Measurements from ENCODE around the gene GDPD1.
"Not testable (repeated sequence)": the region's sequence is repeated elsewhere in the genome, so short reads cannot be mapped to it uniquely, and the experiment has no call there.

GDPD1 gene
- 3.1 to 7.2 (median 3.7) reads per million in 4 experiments for total RNA-seq

GRCh38 chr17:59220328-59221158, at the start of gene GDPD1:
Gene GDPD1 (plus strand): TSS chr17:59220511. CDS start chr17:59220610, 99 bp downstream.
- peak; percentile 93 for DNase-seq

GRCh38 chr17:59172436-59173004, 47.8 kb upstream of the GDPD1 start:
- DNase-seq = no peak

- no peak for DNase-seq
These were observed 45.6 kb upstream of the GDPD1 start for GRCh38 chr17:59174671-59175070.

GRCh38 chr17:59175076-59175475, 45.2 kb upstream of the GDPD1 start:
- no peak for DNase-seq

GRCh38 chr17:59178266-59178985, 41.9 kb upstream of the GDPD1 start:
- no peak for DNase-seq

GRCh38 chr17:59179601-59180000, 40.7 kb upstream of the GDPD1 start:
- DNase-seq = not testable (repeated sequence)

GRCh38 chr17:59180626-59181025, 39.7 kb upstream of the GDPD1 start:
- no peak for DNase-seq

GRCh38 chr17:59181481-59181880, 38.8 kb upstream of the GDPD1 start:
- no peak for DNase-seq

- DNase-seq = no peak
These were observed 34.3 kb upstream of the GDPD1 start for GRCh38 chr17:59185997-59186396.

- no peak for DNase-seq
These were observed 33.5 kb upstream of the GDPD1 start for GRCh38 chr17:59186850-59187249.

- no peak for DNase-seq
These were observed 29.5 kb upstream of the GDPD1 start for GRCh38 chr17:59190806-59191205.

- no peak for DNase-seq
These were observed 26.9 kb upstream of the GDPD1 start for GRCh38 chr17:59193336-59193862.

GRCh38 chr17:59199398-59199797, 20.9 kb upstream of the GDPD1 start:
- no peak for DNase-seq

GRCh38 chr17:59202320-59202719, 18.0 kb upstream of the GDPD1 start:
- DNase-seq = no peak

- DNase-seq = no peak
These were observed 941 bp upstream of the GDPD1 start for GRCh38 chr17:59219370-59219769.

GRCh38 chr17:59219992-59220327, 351 bp upstream of the GDPD1 start:
- DNase-seq = no peak

GRCh38 chr17:59221159-59221847, 992 bp downstream of the GDPD1 start:
- DNase-seq = no peak

- no peak for DNase-seq
These were observed 3.5 kb downstream of the GDPD1 start for GRCh38 chr17:59223813-59224212.

GRCh38 chr17:59228588-59228987, 8.3 kb downstream of the GDPD1 start:
- DNase-seq = not testable (repeated sequence)

GRCh38 chr17:59230764-59231163, 10.5 kb downstream of the GDPD1 start:
- no peak for DNase-seq

- DNase-seq = no peak
These were observed 14.3 kb downstream of the GDPD1 start for GRCh38 chr17:59234631-59235030.

GRCh38 chr17:59238906-59239305, 18.6 kb downstream of the GDPD1 start:
- DNase-seq = no peak

GRCh38 chr17:59244081-59244480, 23.8 kb downstream of the GDPD1 start:
- no peak for DNase-seq
